H9 (cell line): ENCODE measurements around the gene SCO2. TPM values are rescaled to one million over a fixed set of nuclear protein-coding genes. Genes with fewer than 3 reads are reported as not detected.

Experiments used
- DNase-seq: peaks from one replicate; pipeline ENCODE4 v3.0.0-alpha.2; 2017
- H2AFZ ChIP-seq: one replicate; pipeline ENCODE4 v1.6.1; 2013; ENCODE audit warnings: mild to moderate bottlenecking, low read length, control low read depth, moderate library complexity
- H2AK5ac ChIP-seq: 2 replicates; pipeline ENCODE4 v1.6.1; 2013; ENCODE audit warnings: low read length, control low read depth, mixed read lengths; ENCODE audit not compliant: insufficient read length
- H2BK120ac ChIP-seq: one replicate; pipeline ENCODE4 v1.6.1; 2013; ENCODE audit warnings: low read depth, mild to moderate bottlenecking, low read length, control low read depth, inconsistent platforms; ENCODE audit not compliant: poor library complexity, severe bottlenecking
- H2BK12ac ChIP-seq: 2 replicates; pipeline ENCODE4 v1.6.1; 2013; ENCODE audit warnings: low read length, control low read depth, mixed read lengths, low read depth; ENCODE audit not compliant: insufficient read length
- H2BK15ac ChIP-seq: 2 replicates; pipeline ENCODE4 v1.6.1; 2013; ENCODE audit warnings: low read depth, low read length, control low read depth
- H2BK20ac ChIP-seq: one replicate; pipeline ENCODE4 v1.6.1; 2013; ENCODE audit warnings: low read depth, mild to moderate bottlenecking, low read length, control low read depth, inconsistent platforms; ENCODE audit not compliant: poor library complexity, severe bottlenecking
- H2BK5ac ChIP-seq: 2 replicates; pipeline ENCODE4 v1.6.1; 2013; ENCODE audit warnings: low read length, control low read depth, mixed read lengths; ENCODE audit not compliant: insufficient read length
- H3K14ac ChIP-seq: 2 replicates; pipeline ENCODE4 v1.6.1; 2013; ENCODE audit warnings: low read length, control low read depth; ENCODE audit not compliant: insufficient read depth
- H3K18ac ChIP-seq: 2 replicates; pipeline ENCODE4 v1.6.1; 2013; ENCODE audit warnings: low read depth, mild to moderate bottlenecking, mixed read lengths, low read length, control low read depth; ENCODE audit not compliant: insufficient read length
- H3K23ac ChIP-seq: 2 replicates; pipeline ENCODE4 v1.6.1; 2013; ENCODE audit warnings: low read length, control low read depth, mixed read lengths, low read depth; ENCODE audit not compliant: insufficient read length
- H3K23me2 ChIP-seq: 2 replicates; pipeline ENCODE4 v1.6.1; 2013; ENCODE audit warnings: low read depth, mild to moderate bottlenecking, mixed read lengths, low read length, control low read depth; ENCODE audit not compliant: insufficient read length, poor library complexity, severe bottlenecking
- H3K27ac ChIP-seq: 2 replicates; pipeline ENCODE4 v1.5.1; 2013; ENCODE audit warnings: low read length, control low read depth, mixed read lengths, low read depth; ENCODE audit not compliant: insufficient read length
- H3K27me3 ChIP-seq: 2 replicates; pipeline ENCODE4 v1.6.1; 2013; ENCODE audit warnings: low read length, control low read depth, inconsistent platforms; ENCODE audit not compliant: insufficient read depth
- H3K4ac ChIP-seq: 2 replicates; pipeline ENCODE4 v1.6.1; 2013; ENCODE audit warnings: low read depth, mild to moderate bottlenecking, control low read depth, inconsistent platforms, low read length, moderate library complexity
- H3K4me1 ChIP-seq: 2 replicates; pipeline ENCODE4 v1.6.1; 2013; ENCODE audit warnings: low read length, control low read depth, inconsistent platforms; ENCODE audit not compliant: insufficient read depth
- H3K4me2 ChIP-seq: 2 replicates; pipeline ENCODE4 v1.6.1; 2013; ENCODE audit warnings: low read length, control low read depth, mixed read lengths; ENCODE audit not compliant: insufficient read length, insufficient read depth
- H3K56ac ChIP-seq: 2 replicates; pipeline ENCODE4 v1.6.1; 2013; ENCODE audit warnings: low read depth, mild to moderate bottlenecking, mixed read lengths, low read length, control low read depth; ENCODE audit not compliant: insufficient read length
- H3K79me1 ChIP-seq: 2 replicates; pipeline ENCODE4 v1.6.1; 2013; ENCODE audit warnings: low read depth, mild to moderate bottlenecking, moderate library complexity, low read length, control low read depth, inconsistent platforms; ENCODE audit not compliant: insufficient read depth, poor library complexity, severe bottlenecking
- H3K79me2 ChIP-seq: 2 replicates; pipeline ENCODE4 v1.6.1; 2013; ENCODE audit warnings: low read length, control low read depth, inconsistent platforms; ENCODE audit not compliant: insufficient read depth
- H3K9ac ChIP-seq: 2 replicates; pipeline ENCODE4 v1.6.1; 2013; ENCODE audit warnings: low read length, control low read depth, mixed read lengths; ENCODE audit not compliant: insufficient read length; ENCODE audit errors: extremely low read depth
- H3K9me3 ChIP-seq: one replicate; pipeline ENCODE4 v1.6.1; 2013; ENCODE audit warnings: low read depth, low read length, inconsistent platforms; ENCODE audit not compliant: control insufficient read depth
- H3T11ph ChIP-seq: one replicate; pipeline ENCODE4 v1.6.1; 2013; ENCODE audit warnings: mild to moderate bottlenecking, low read length, control low read depth, inconsistent platforms
- H4K20me1 ChIP-seq: one replicate; pipeline ENCODE4 v1.6.1; 2013; ENCODE audit not compliant: control insufficient read depth, insufficient read length, insufficient read depth
- H4K5ac ChIP-seq: 2 replicates; pipeline ENCODE4 v1.6.1; 2013; ENCODE audit warnings: low read depth, mild to moderate bottlenecking, mixed read lengths, low read length, control low read depth; ENCODE audit not compliant: insufficient read length
- H4K8ac ChIP-seq: replicated peaks from 2 replicates; pipeline ENCODE4 v1.6.1; 2013; ENCODE audit warnings: low read length, control low read depth, mixed read lengths, low read depth; ENCODE audit not compliant: insufficient read length
- H4K91ac ChIP-seq: 2 replicates; pipeline ENCODE4 v1.6.1; 2013; ENCODE audit warnings: low read depth, mild to moderate bottlenecking, moderate library complexity, mixed read lengths, low read length, control low read depth; ENCODE audit not compliant: insufficient read length
- H3K27ac Mint-ChIP-seq, 3 experiments: 2 replicates in 2 of 3; 3 replicates in 1 of 3; pipeline ENCODE4 v1.8.0; 2020 to 2021; ENCODE audit warnings: mixed read lengths in 3 of 3, mild to moderate bottlenecking in 1 of 3, moderate library complexity in 1 of 3
- H3K27me3 Mint-ChIP-seq: 2 replicates; pipeline ENCODE4 v1.8.0; 2021; ENCODE audit warnings: low read depth, mild to moderate bottlenecking, moderate library complexity, mixed read lengths
- H3K36me3 Mint-ChIP-seq, 3 experiments: 2 replicates in 2 of 3; 3 replicates in 1 of 3; pipeline ENCODE4 v1.8.0; 2020 to 2021; ENCODE audit warnings: low read depth in 3 of 3, mixed read lengths in 3 of 3; ENCODE audit not compliant: insufficient read depth in 1 of 3
- H3K4me1 Mint-ChIP-seq, 2 experiments: 2 replicates each; pipeline ENCODE4 v1.8.0; 2020; ENCODE audit warnings: mixed read lengths in 2 of 2
- H3K4me3 Mint-ChIP-seq, 2 experiments: 2 replicates in 1 of 2; 3 replicates in 1 of 2; pipeline ENCODE4 v1.8.0; 2020 to 2021; ENCODE audit warnings: mild to moderate bottlenecking in 2 of 2, mixed read lengths in 2 of 2, moderate library complexity in 1 of 2
- H3K9me3 Mint-ChIP-seq, 2 experiments: 2 replicates in 1 of 2; 3 replicates in 1 of 2; pipeline ENCODE4 v1.8.0; 2020; ENCODE audit warnings: mild to moderate bottlenecking in 2 of 2, mixed read lengths in 2 of 2, moderate library complexity in 1 of 2
- WGBS: extraction: QIAGEN DNeasy Blood & Tissue Kit; methylation state at CpG from one replicate; pipeline ENCODE4 v1.1.7; 2013; ENCODE audit warnings: missing lambda C conversion rate, low lambda C conversion rate, mixed read lengths; ENCODE audit not compliant: insufficient read length; ENCODE audit errors: extremely low coverage; 5-methylcytosine and 5-hydroxymethylcytosine counted together
- total RNA-seq: library from RNA; stranded (reverse); gene quantifications from 2 replicates; pipeline ENCODE4 v1.2.1, GENCODE V29; 2021
- TF ChIP-seq, protein P1 (sequence below): fragments of 200-600 bp; sonication (generic); conservative IDR thresholded peaks from 3 replicates; pipeline ENCODE4 v1.8.0; 2021; ENCODE audit warnings: antibody characterized with exemption, mild to moderate bottlenecking

The SCO2 gene
- total RNA-seq, 1 experiment from 2014 or later: 3.3 TPM

- WGBS: no CpG with 5 or more reads among the region's 3 CpGs
- Histone ChIP-seq H2AK5ac (no peak overlapping the region), H2BK15ac (no peak overlapping the region), H3K23me2 (no peaks in the 10 kb centered on the region), H2BK12ac (no peak overlapping the region), H3K79me1 (no peaks in the 10 kb centered on the region), H3T11ph (no peak overlapping the region), H3K14ac (no peak overlapping the region), H4K91ac (no peak overlapping the region), H2BK20ac (no peak overlapping the region), H4K5ac (no peak overlapping the region), H3K27ac (no peak overlapping the region), H4K20me1 (no peaks in the 10 kb centered on the region), H3K9me3 (no peaks in the 10 kb centered on the region), H2BK5ac (no peak overlapping the region), H3K4me2 (no peak overlapping the region), H3K79me2 (no peaks in the 10 kb centered on the region), H3K23ac (no peak overlapping the region), H3K4ac (no peak overlapping the region), H3K27me3 (no peaks in the 10 kb centered on the region), H4K8ac (no peak overlapping the region), H2BK120ac (no peak overlapping the region), H3K18ac (no peak overlapping the region), H3K9ac (no peak overlapping the region), H3K56ac (no peak overlapping the region), H3K4me1 (no peaks in the 10 kb centered on the region), H2AFZ (no peak overlapping the region)
- peaks cover 19 to 21% of the 10 kb centered on the region in 2 experiments for H3K4me1 Mint-ChIP-seq
- peaks cover 43% of the 10 kb centered on the region for H3K27me3 Mint-ChIP-seq
- no peaks in the 10 kb centered on the region for H3K36me3 Mint-ChIP-seq
- TF ChIP-seq, protein P1, sequence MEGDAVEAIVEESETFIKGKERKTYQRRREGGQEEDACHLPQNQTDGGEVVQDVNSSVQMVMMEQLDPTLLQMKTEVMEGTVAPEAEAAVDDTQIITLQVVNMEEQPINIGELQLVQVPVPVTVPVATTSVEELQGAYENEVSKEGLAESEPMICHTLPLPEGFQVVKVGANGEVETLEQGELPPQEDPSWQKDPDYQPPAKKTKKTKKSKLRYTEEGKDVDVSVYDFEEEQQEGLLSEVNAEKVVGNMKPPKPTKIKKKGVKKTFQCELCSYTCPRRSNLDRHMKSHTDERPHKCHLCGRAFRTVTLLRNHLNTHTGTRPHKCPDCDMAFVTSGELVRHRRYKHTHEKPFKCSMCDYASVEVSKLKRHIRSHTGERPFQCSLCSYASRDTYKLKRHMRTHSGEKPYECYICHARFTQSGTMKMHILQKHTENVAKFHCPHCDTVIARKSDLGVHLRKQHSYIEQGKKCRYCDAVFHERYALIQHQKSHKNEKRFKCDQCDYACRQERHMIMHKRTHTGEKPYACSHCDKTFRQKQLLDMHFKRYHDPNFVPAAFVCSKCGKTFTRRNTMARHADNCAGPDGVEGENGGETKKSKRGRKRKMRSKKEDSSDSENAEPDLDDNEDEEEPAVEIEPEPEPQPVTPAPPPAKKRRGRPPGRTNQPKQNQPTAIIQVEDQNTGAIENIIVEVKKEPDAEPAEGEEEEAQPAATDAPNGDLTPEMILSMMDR: no peak
- H3K9me3 Mint-ChIP-seq: no peaks in the 10 kb centered on the region
- H3K27ac Mint-ChIP-seq: no peak overlapping the region
- DNase-seq: no peak
- H3K4me3 Mint-ChIP-seq: no peak overlapping the region
Measured at GRCh38 chr22:50560034-50560433, 34.6 kb upstream of the SCO2 start.
